K562 (cell line): ENCODE data around the gene UNC5C. TPM values are rescaled to one million over a fixed set of nuclear protein-coding genes. Genes with fewer than 3 reads are reported as not detected.
A peak's percentile ranks its signal among the peaks of the same experiment; 100 is the strongest.

Experiments used
- ATAC-seq: fragments of 200-7000 bp; cut with Tn5 transposase; 3 replicates; pipeline ENCODE4 v1.9.1; 2020; ENCODE audit warnings: moderate library complexity
- BruUV-seq: library from RNA; stranded (reverse); fragments of 400-500 nt; replicated peaks from 2 replicates; lab custom pipeline; 2021; lab: Mats Ljungman, UMichigan
- CTCF ChIA-PET: fragments of 300-600 bp; formaldehyde crosslinking; extraction: SDS; loops from one replicate; lab custom pipeline; 2021; ENCODE audit warnings: low intra/inter-chr PET ratio; lab: Yijun Ruan, JAX
- POLR2A ChIA-PET: fragments of 300-600, 350-650 bp; sonication (Branson Sonifier 250); formaldehyde crosslinking; extraction: SDS; loops from one replicate; lab custom pipeline; 2021; ENCODE audit warnings: antibody characterized with exemption, inconsistent platforms; lab: Yijun Ruan, JAX
- DNase-seq, 4 experiments: peaks; one replicate each; pipeline versions ENCODE4 v3.0.0 to v3.0.0-alpha.2; 2011 to 2018; ENCODE audit warnings: low spot score in 3 of 4, mixed read lengths in 3 of 4; ENCODE audit errors: extremely low read depth in 1 of 4
- FAIRE-seq: peaks from 2 replicates; lab custom pipeline; 2011; peaks lifted over from hg19 to GRCh38; lab: Jason Lieb, UNC
- H2AFZ ChIP-seq: 2 replicates; pipeline ENCODE4 v1.6.0; 2011; ENCODE audit warnings: low read depth, low read length, control low read depth, inconsistent platforms
- H3K27ac ChIP-seq: fragments of 200-600 bp; 3 replicates; pipeline ENCODE4 v1.8.0; 2011; ENCODE audit warnings: low read depth, mild to moderate bottlenecking, control low read depth, inconsistent platforms, low read length, moderate library complexity, mixed read lengths; ENCODE audit errors: extremely low read depth
- H3K27me3 ChIP-seq, 2 experiments: fragments of 300-600 bp in 1 of 2; 2 replicates in 1 of 2; 3 replicates in 1 of 2; pipeline versions ENCODE4 v1.6.0 to v1.8.0; 2011; ENCODE audit warnings: inconsistent platforms in 2 of 2, low read length in 2 of 2, mild to moderate bottlenecking in 1 of 2, mixed read lengths in 1 of 2, moderate library complexity in 1 of 2; ENCODE audit not compliant: control insufficient read depth in 2 of 2, insufficient read depth in 2 of 2
- H3K36me3 ChIP-seq: fragments of 300-600 bp; 3 replicates; pipeline ENCODE4 v1.8.0; 2011; ENCODE audit warnings: mild to moderate bottlenecking, low read length, inconsistent platforms; ENCODE audit not compliant: control insufficient read depth, insufficient read depth
- H3K4me1 ChIP-seq, 2 experiments: fragments of 200-600 bp in 1 of 2; replicated peaks in 1 of 2; 2 replicates in 1 of 2; 3 replicates in 1 of 2; pipeline versions ENCODE4 v1.5.1 to v1.8.0; 2011; ENCODE audit warnings: inconsistent platforms in 2 of 2, low read length in 2 of 2, mild to moderate bottlenecking in 1 of 2, mixed read lengths in 1 of 2, moderate library complexity in 1 of 2; ENCODE audit not compliant: control insufficient read depth in 2 of 2, insufficient read depth in 2 of 2
- H3K4me2 ChIP-seq: 2 replicates; pipeline ENCODE4 v1.6.1; 2011; ENCODE audit warnings: low read length, control low read depth, inconsistent platforms, mixed read lengths; ENCODE audit not compliant: insufficient read depth
- H3K4me3 ChIP-seq: fragments of 200-600 bp; sonication (generic), shearing (Covaris generic); 2 replicates; pipeline ENCODE4 v1.5.1; 2016; ENCODE audit warnings: control low read depth, inconsistent platforms
- H3K79me2 ChIP-seq: fragments of 200-600 bp; 3 replicates; pipeline ENCODE4 v1.8.0; 2011; ENCODE audit warnings: low read length, inconsistent platforms; ENCODE audit not compliant: control insufficient read depth, insufficient read depth
- H3K9ac ChIP-seq, 2 experiments: 2 replicates each; pipeline versions ENCODE4 v1.6.0 to v1.6.1; 2011; ENCODE audit warnings: low read depth in 2 of 2, low read length in 2 of 2, control low read depth in 1 of 2, inconsistent platforms in 1 of 2, mild to moderate bottlenecking in 1 of 2, mixed read lengths in 1 of 2; ENCODE audit not compliant: insufficient read depth in 1 of 2
- H3K9me1 ChIP-seq: one replicate; pipeline ENCODE4 v1.6.0; 2011; ENCODE audit warnings: inconsistent platforms, mild to moderate bottlenecking, low read length, moderate library complexity; ENCODE audit not compliant: control insufficient read depth, insufficient read depth
- H3K9me3 ChIP-seq: replicated peaks from 2 replicates; pipeline ENCODE4 v1.5.1; 2011; ENCODE audit warnings: low read depth, low read length, inconsistent platforms; ENCODE audit not compliant: control insufficient read depth, insufficient read depth
- H4K20me1 ChIP-seq: replicated peaks from 2 replicates; pipeline ENCODE4 v1.6.1; 2011; ENCODE audit warnings: low read length, inconsistent platforms, mixed read lengths; ENCODE audit not compliant: control insufficient read depth, insufficient read depth
- CEBPB ChIP-seq: fragments of 450-650 bp; IDR thresholded peaks from 2 replicates; pipeline ENCODE4 v1.6.1; 2016; ENCODE audit warnings: missing genetic modification characterization, missing compliant biosample characterization
- CREBBP ChIP-seq: IDR thresholded peaks from one replicate; pipeline ENCODE4 v1.6.1; 2012; ENCODE audit warnings: low read depth, mild to moderate bottlenecking, control low read depth, inconsistent platforms, low read length
- DPF2 ChIP-seq: fragments of 450-650 bp; IDR thresholded peaks from 2 replicates; pipeline ENCODE4 v1.6.1; 2016
- ESRRB ChIP-seq: fragments of 250-450 bp; sonication (Bioruptor Pico); IDR thresholded peaks from 2 replicates; pipeline ENCODE4 v1.5.0; 2020; ENCODE audit warnings: mild to moderate bottlenecking, moderate library complexity, borderline replicate concordance
- FOXP4 ChIP-seq: sonication (generic); formaldehyde crosslinking; IDR thresholded peaks from 2 replicates; pipeline ENCODE4 v1.8.0; 2022; ENCODE audit warnings: mild to moderate bottlenecking, missing genetic modification reagents, borderline replicate concordance
- MAZ ChIP-seq, 2 experiments: fragments of 450-650 bp in 1 of 2; sonication (generic) in 1 of 2; formaldehyde crosslinking; IDR thresholded peaks in 1 of 2; conservative IDR thresholded peaks in 1 of 2; 2 replicates each; pipeline versions ENCODE4 v1.4.0 to v1.5.0; 2020; ENCODE audit warnings: mild to moderate bottlenecking in 1 of 2, missing genetic modification reagents in 1 of 2
- MECOM ChIP-seq: fragments of 250-450 bp; sonication (Bioruptor Pico); IDR thresholded peaks from 2 replicates; pipeline ENCODE4 v1.8.0; 2022; ENCODE audit warnings: inconsistent platforms
- MEF2A ChIP-seq: IDR thresholded peaks from 2 replicates; pipeline ENCODE4 v1.6.1; 2011; ENCODE audit warnings: low read depth, mild to moderate bottlenecking, low read length, moderate library complexity; ENCODE audit not compliant: control insufficient read depth
- MTA3 ChIP-seq: fragments of 450-650 bp; formaldehyde crosslinking; IDR thresholded peaks from 2 replicates; pipeline ENCODE4 v1.6.1; 2017; ENCODE audit warnings: mild to moderate bottlenecking, borderline replicate concordance
- NFYB ChIP-seq: IDR thresholded peaks from 2 replicates; pipeline ENCODE4 v1.6.1; 2011; ENCODE audit warnings: mild to moderate bottlenecking, moderate library complexity; ENCODE audit not compliant: insufficient read length; ENCODE audit errors: extremely low read depth
- SMARCE1 ChIP-seq: fragments of 450-650 bp; IDR thresholded peaks from 2 replicates; pipeline ENCODE4 v1.7.1; 2016; ENCODE audit warnings: mild to moderate bottlenecking
- SRF ChIP-seq, 2 experiments: fragments of 250-450, 450-650 bp in 1 of 2; sonication (Bioruptor Pico) in 1 of 2; sonication (generic) in 1 of 2; formaldehyde crosslinking; IDR thresholded peaks; 2 replicates each; pipeline versions ENCODE4 v1.5.0 to v1.5.1; 2020 to 2022; ENCODE audit warnings: mild to moderate bottlenecking in 1 of 2, missing genetic modification reagents in 1 of 2
- SRSF9 ChIP-seq: fragments of 200-400 bp; formaldehyde crosslinking; IDR thresholded peaks from 2 replicates; pipeline ENCODE4 v1.6.1; 2017; ENCODE audit warnings: low read depth, low read length, borderline replicate concordance
- TRIM24 ChIP-seq, 2 experiments: fragments of 450-650 bp; IDR thresholded peaks; 2 replicates each; pipeline ENCODE4 v1.6.1; 2016
- ZBTB7A ChIP-seq: IDR thresholded peaks from 2 replicates; pipeline ENCODE4 v1.6.1; 2011; ENCODE audit warnings: low read depth, mild to moderate bottlenecking, low read length, moderate library complexity, borderline replicate concordance; ENCODE audit not compliant: control insufficient read depth
- ZNF146 ChIP-seq: IDR thresholded peaks from one replicate; pipeline ENCODE4 v1.6.1; 2018; ENCODE audit warnings: missing compliant biosample characterization; ENCODE audit not compliant: unreplicated experiment
- ZNF184 ChIP-seq: sonication (generic); formaldehyde crosslinking; IDR thresholded peaks from 2 replicates; pipeline ENCODE4 v1.5.0; 2020; ENCODE audit warnings: missing genetic modification reagents
- ZNF24 ChIP-seq: fragments of 450-650 bp; IDR thresholded peaks from 2 replicates; pipeline ENCODE4 v1.6.1; 2016
- ZNF324 ChIP-seq: fragments of 250-450 bp; sonication (Bioruptor Pico); IDR thresholded peaks from 2 replicates; pipeline ENCODE4 v1.4.0; 2020; ENCODE audit warnings: mild to moderate bottlenecking
- ZNF551 ChIP-seq: fragments of 250-450 bp; sonication (Bioruptor Pico); IDR thresholded peaks from 2 replicates; pipeline ENCODE4 v1.5.0; 2021; ENCODE audit warnings: mild to moderate bottlenecking, moderate library complexity
- ZNF583 ChIP-seq: fragments of 250-450 bp; sonication (Bioruptor Pico); IDR thresholded peaks from 2 replicates; pipeline ENCODE4 v1.4.0; 2020
- ZNF77 ChIP-seq: fragments of 250-450 bp; sonication (Bioruptor Pico); IDR thresholded peaks from 2 replicates; pipeline ENCODE4 v1.5.0; 2020
- WGBS: fragments of 100-300 bp; shearing (Covaris generic); methylation state at CpG from one replicate; pipeline ENCODE4 v1.1.6; 2016; ENCODE audit warnings: low coverage, mixed read lengths; ENCODE audit not compliant: insufficient coverage; ENCODE audit errors: missing lambda C conversion rate; 5-methylcytosine and 5-hydroxymethylcytosine counted together
- in situ Hi-C: fragments of 300-500 bp; cut with MboI; formaldehyde crosslinking; loops from 4 replicates; pipeline ENCODE4 v1.15.0; 2018; ENCODE audit warnings: inconsistent platforms, mixed read lengths
- intact Hi-C: fragments of 100-400 bp; cut with micrococcal nuclease; formaldehyde crosslinking; loops from 2 replicates; pipeline ENCODE4 v1.14.2; 2022
- polyA plus RNA-seq, 8 experiments: library from polyadenylated mRNA; depleted of rRNA in 4 of 8; stranded (reverse) in 5 of 8; unstranded in 3 of 8; fragments of >200 nt; fragmentation: Nextera tagmentation in 2 of 8; fragmentation: Illumina TruSeq in 1 of 8; extraction: Ambion mirVana in 2 of 8; extraction: Trizol in 1 of 8; gene quantifications; 2 replicates each; pipeline versions ENCODE4 v1.2.1 to v1.2.3, GENCODE V29; 2011 to 2014; ENCODE audit warnings: inconsistent platforms in 1 of 8, missing spikeins in 1 of 8
- total RNA-seq, 7 experiments: library from RNA; depleted of rRNA in 6 of 7; stranded (reverse); fragments of >200 nt in 6 of 7; fragmentation: Illumina TruSeq in 2 of 7; extraction: Trizol in 2 of 7; gene quantifications; 2 replicates each; pipeline versions ENCODE4 v1.2.1 to v1.2.3, GENCODE V29; 2011 to 2021; ENCODE audit warnings: low replicate concordance in 1 of 7

Gene UNC5C
- total and polyA plus RNA-seq, 9 of the 15 experiments (the other 6 are each of a cell fraction or from before 2014, with no cell fraction given) = under 0.01 to 0.10 (median 0.03) TPM; not detected in 1

- Histone ChIP-seq H2AFZ (peak overlapping the region; percentile 88), H3K9me3 (peaks cover 6% of the 10 kb centered on the region; the same call in 1 of the 2 replicates), H4K20me1 (no peaks in the 10 kb centered on the region), H3K4me1 (peaks cover 2 to 6% of the 10 kb centered on the region in 2 experiments; a peak in 3 of 5 replicates), H3K27me3 (no peaks in the 10 kb centered on the region), H3K4me2 (peak overlapping the region; percentile 72), H3K9ac (peak overlapping the region in 1 of 2 experiments; percentile 41; a peak in 1 of 4 replicates), H3K4me3 (no peak overlapping the region), H3K79me2 (no peaks in the 10 kb centered on the region), H3K27ac (no peak overlapping the region), H3K9me1 (no peaks in the 10 kb centered on the region), H3K36me3 (no peaks in the 10 kb centered on the region)
- ChIA-PET POLR2A (no interaction called here), CTCF (no interaction called here)
- no TSS peak for BruUV-seq
- intact Hi-C loops = no loop called here
- in situ Hi-C loops = no loop called here
- DNase-seq (peak in 3 of 4 experiments; percentile 10 to 47 (median 15)), FAIRE-seq (peak; percentile 46), ATAC-seq (peak; percentile 79)
- WGBS = 3% methylated on average over 10 of the region's 10 CpGs
- TF ChIP-seq FOXP4 (CRISPR knock-in tag) = no peak
- TF ChIP-seq ZNF146 = no peak
- no peak for TF ChIP-seq SRF (CRISPR knock-in tag; IDR thresholded peaks at IDR 0.05)
- TF ChIP-seq ZNF583 (CRISPR knock-in tag) = no peak
- no peak for TF ChIP-seq MTA3
- TF ChIP-seq CREBBP = no peak
- TF ChIP-seq ZNF77 (CRISPR knock-in tag) = no peak
- no peak for TF ChIP-seq ESRRB (CRISPR knock-in tag)
- 0 out of 2 replicates have a peak, but pooled peaks have one; percentile 28 for TF ChIP-seq DPF2
- TF ChIP-seq SRSF9 = no peak
- no peak for TF ChIP-seq NFYB
- TF ChIP-seq MEF2A = no peak
- TF ChIP-seq MECOM (CRISPR knock-in tag) = no peak
- no peak for TF ChIP-seq ZNF551 (CRISPR knock-in tag)
- no peak for TF ChIP-seq ZNF24
- no peak for TF ChIP-seq ZBTB7A
- no peak for TF ChIP-seq ZNF324 (CRISPR knock-in tag)
- no peak for TF ChIP-seq MAZ (CRISPR knock-in tag; conservative IDR thresholded peaks at IDR 0.05 in 1 of 2, IDR thresholded peaks at IDR 0.05 in 1 of 2)
- 0 out of 4 replicates have a peak, but pooled peaks of 1 of the 2 experiments have one; percentile 31 for TF ChIP-seq TRIM24 (IDR thresholded peaks at IDR 0.05)
- TF ChIP-seq SMARCE1 = no peak
- no peak for TF ChIP-seq ZNF184
- peak; percentile 75 for TF ChIP-seq CEBPB (tag)
Measured at GRCh38 chr4:95283320-95283719, 265.5 kb downstream of the UNC5C start.
